Measurements from ENCODE around the gene MME.
"Not testable (repeated sequence)": the region's sequence is repeated elsewhere in the genome, so short reads cannot be mapped to it uniquely, and the experiment has no call there.

MME gene

DNA sequence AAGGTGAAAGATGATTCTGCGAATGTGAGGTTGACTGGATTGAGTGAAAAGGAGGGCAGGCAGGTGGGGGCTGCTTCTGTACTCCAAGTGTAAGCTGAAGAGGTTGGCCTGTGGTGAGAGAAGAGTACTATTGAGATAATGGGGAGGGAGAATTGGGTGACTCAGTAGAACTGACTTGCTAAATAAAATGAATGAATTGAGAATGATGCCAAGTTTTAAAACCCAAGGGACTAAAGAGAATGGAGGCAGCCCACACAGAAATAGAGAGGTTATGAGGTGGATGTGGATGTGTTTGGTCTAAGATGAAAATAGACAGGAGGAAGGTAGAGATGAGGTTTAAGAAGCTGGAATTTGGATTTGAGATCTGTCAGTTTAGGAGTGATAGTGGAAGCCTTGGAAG, 5.9 kb downstream of the MME start:
- no peak for DNase-seq

DNA sequence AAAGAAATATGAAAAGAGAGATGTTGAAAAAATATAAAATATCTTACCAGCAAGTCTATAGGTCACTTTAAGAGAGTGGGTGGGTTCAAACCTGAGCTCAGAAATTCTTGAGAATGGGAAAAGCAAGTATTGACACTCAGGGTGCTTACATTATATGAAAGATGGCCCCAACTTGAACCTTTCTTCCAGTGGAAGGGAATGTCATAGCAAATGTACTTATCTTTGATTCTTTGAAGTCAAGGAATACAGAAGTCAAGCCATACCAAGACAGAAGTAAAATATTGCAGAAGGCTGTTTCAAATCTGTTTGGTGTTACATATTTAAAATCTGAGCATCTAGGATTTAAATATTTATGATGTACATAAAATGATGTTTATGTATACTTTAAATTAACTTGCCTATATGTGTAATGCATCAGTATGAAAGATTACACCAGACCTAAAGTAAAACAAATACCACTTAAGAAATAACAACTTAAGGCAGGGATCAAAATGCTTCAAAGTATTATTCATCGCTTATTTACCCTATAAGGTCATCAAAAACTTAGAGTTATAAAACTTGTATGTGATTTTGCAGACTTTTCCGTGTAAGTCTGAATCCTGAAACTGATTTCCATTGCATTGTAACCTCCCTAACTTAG, 8.7 kb downstream of the MME start:
- no peak for DNase-seq

DNA sequence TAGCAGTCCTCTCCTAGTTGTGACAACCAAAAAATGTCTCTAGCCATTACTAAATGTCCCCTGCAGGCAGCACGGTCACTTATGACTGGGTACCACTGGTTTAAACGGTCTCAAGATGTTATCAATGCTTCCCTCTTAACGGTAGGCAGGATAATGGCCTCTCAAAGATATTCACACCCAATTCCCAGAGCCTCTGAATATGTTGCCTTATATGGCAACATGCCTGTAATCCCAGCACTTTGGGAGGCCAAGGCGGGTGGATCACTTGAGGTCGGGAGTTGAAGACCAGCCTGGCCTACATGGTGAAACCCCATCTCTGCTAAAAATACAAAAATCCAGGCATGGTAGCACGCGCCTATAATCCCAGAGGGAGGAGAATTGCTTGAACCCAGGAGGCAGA, 9.4 kb downstream of the MME start:
- no peak for DNase-seq

DNA sequence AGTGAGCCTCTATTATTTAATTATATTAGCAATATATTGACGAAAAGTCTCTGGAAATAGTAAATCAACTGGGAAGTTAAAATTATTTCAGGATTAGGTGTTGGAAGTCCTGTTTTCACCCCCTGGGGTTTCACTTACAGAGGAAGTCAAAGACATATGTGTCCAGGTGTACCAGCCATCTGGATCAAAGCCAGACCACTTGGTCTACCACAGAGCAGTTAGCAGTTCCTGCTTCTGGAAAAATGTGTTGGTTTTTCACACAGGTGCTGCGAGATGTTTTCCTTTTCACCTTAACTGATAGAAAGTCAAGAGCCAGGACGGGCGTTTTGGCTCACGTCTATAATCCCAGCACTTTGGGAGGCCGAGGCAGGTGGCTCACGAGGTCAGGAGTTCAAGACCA, 13.1 kb downstream of the MME start:
- DNase-seq: no peak

DNA sequence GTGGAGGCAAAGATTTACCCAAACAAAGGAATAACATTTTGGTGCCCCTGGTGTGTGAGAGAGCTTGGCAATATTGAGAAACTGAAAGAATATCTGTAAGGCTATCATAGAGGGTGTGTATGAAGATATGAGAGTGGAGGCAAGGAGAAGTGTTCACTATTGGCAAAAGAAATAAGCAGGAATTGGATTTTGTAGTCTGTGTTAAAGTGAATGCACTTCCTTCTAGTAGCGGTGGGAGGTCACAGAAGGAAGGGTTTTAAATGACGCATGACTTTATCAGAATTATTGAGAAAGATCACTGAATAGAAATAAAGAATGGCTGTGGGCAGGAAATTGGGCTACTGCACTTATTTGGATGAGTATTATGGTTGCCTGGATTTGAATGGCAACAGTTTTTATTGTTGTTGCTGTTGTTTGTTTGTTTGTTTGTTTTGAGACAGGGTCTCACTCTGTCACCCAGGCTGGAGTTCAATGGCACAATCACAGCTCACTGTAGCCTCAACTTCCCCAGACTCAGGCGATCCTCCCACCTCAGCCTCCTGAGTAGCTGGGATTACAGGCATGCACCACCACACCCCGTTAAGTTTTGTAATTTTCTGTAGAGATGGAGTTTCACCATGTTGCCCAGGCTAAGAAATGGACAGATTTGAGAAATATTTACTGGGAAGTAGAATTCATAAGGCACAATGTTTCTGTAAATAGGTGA, 16.3 kb downstream of the MME start:
- no peak for DNase-seq

DNA sequence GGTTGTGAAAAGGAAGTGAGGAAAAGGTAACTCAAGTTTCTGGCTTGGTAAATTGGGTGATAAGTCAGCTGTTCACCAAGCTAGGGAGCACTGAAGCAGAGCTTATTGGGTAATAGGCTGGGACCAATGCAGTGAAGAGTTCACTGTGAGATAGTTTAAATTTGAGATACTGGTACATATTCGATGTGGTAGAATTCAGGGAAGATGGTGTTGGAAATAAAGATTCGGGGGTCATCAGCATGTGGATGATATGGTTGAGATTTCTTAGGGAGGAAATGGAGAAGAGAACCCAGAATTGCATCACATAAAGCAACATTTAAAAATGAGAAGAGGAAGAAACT, 16.9 kb downstream of the MME start:
- no peak for DNase-seq

DNA sequence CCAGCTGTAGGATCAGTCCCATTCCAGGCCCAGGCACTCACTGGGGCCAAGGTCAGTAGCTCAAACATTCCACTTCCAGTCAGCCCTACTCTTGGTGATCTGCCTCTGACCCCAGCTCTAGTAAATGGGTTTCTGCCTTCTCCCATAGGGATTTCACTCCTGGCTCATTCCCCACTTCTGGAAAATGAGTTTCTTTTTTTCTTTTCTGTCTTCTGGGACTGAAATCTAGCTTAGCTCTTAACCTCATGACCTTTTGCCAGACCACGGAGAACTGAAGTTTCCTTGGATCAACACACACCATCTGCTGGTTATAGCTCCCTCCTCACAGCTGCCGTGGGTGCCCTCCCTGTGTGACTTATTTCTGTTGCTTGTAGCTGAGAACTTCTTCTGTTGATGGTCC, 21.3 kb downstream of the MME start:
- no peak for DNase-seq

DNA sequence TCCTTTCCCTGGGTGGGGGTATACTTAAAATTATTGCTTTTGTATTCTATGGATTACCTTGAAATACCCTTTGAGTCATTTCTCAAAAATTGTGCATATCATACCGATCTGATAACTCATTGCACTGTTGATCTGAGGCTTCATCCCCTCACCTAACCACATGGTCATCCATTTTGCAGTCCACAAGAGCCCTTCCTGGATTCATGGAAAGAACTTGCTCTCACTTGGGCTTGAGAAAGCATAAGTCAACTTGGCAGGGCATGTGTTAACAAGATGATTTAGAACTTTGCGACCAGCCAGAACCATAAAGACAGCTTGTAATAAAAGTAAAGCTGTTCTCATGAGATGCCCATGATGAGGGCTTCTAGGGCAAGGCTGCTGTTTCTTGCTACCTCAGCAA, 22.2 kb downstream of the MME start:
- DNase-seq: no peak

DNA sequence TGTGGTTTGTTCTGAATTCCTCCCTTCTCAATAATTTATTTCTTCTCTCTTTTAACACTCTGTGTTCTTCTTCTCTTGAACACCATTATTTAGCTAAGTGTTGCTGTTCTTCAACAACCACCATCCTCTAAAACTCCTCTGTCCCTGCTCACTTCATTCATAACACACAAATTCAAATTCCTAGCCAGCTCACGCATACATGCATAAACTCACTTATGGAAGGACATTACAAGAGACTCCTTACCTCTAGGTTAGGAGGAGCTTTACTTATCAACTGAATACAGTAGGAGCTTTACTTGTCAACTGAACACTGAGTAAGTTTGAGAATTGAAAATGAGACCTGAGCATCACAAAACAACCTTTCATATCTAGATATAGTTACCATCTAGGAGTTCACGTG, 23.6 kb downstream of the MME start:
- no peak for DNase-seq

DNA sequence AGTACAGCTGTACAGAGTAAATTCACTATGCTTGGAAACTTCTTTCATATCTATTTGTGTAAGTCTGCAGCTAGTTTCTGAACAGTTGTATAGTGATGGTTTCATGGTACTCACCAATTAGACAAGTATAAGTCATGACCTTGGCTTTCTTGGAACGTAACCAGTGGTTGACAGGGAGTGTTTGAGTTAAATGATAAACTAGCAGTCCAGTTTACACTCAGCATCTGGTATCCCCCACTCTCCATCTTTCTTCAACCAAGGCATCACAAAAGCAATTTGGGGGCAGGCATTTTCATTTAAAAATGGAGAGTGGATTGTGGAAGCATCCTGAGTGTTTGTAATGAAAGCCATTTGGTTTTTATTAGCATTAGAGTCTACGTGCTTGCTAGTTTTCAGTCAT, 26.0 kb downstream of the MME start:
- no peak for DNase-seq

DNA sequence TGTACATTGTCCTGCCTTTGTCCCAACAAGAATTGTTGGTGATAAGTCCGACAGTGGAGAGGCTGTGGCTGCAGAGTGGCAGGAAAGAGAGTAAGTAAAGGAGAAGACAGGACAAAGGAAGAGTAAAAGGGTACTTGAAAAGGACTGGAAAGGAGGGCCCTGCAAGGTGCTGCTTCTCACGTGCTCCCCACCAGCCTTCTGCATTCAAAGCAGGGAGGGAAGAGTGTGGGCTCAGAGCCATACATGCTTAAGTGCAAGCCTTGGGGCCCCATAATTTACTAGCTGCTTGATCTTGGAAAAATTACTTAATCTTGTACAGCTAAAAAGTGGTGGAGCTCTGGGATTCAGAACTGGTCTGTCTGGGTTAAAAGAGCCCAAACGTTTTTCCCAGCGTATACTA, 29.9 kb downstream of the MME start:
- no peak for DNase-seq

DNA sequence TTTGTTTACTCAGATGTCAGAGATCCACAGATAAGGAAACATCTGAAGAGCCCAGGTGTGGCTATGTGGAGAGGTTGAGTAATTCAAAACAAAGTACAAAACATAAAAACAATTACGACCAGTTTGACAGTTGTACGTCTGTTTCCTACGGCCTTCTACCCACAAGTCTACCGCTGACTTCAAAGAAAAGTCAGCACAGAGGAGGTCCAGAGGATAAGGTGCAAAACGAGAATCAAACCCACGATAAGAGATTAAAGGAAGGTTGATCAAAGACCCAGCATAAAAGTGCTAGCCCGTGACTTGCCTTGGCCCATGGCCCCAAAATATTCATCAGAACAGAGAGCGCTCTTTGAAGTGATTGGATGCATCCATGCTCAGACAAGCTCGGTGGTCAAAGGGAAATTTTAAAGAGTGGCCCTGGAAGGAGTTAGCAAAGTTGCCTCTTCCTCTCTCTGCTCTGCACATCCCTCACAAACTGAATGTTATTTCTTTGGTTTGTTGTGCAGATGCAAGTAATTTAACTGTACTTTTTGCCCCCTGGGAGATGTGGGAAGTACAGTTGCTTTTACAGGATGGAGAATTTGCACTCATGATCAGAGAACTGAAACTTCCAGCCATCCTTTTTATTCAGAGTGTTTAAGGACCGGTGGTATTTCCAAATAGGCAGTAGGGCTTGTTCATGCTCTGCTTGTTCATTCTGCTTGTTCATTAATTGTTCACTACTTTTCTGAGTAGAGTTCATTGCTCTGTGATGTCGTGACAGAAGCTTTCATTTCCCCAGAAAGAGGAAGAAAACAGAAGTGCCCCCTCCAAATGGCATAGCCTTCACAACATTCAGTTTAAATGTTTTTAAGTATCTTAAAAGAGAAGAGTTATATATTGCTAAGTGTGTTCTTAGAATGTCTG, 31.1 kb downstream of the MME start:
- no peak for DNase-seq

DNA sequence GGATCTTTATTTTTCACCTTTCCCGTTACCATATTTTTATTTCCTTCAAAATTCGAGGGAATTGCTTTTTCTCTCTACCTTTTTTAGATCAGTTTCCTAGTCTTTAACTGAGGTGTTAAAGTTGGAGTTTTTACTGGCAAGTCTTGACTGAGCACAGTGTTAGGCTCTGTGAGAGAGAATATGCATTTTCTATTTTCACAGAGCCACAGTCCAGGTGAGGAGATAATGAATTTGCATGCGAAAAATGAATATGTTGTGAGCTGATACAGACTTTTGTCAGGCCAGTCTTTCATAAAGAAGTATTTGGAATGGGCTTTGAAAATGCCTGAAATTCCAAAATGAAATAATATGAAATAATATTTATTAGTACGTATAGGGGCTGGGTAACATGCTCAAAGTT, 31.9 kb downstream of the MME start:
- DNase-seq: no peak

DNA sequence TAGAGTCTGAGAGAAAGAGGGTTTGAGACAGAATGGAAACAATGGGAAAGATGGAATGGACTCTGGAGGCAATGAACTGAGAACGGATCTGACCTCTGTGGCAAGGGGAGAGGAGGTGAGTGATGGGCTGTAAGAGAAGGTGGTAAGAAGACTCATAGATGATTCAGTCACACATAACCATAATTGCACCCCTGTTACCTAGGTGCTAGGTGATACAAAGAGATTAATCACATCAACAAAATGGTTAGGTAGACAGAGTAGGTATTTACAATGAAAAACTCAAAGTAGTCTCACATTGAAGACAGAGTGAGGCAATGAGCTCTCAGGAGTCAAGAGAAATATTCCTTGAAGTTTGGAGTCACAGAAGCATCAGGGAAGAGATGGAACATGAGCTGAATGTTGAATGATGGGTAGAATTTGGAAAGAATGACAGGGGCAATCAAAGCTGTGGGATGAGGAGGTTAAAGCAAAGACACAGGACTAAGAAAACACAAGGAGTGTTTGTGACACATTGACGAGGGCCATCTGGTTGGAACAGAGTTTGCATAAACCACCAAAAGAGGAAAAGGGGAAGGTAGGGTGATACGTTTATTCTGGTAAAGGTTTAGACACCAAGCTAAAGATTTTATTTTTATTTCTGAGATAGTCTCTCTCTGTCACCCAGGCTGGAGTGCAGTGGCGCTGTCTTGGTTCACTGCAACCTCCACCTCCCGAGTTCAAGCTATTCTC, 32.7 kb downstream of the MME start:
- no peak for DNase-seq

DNA sequence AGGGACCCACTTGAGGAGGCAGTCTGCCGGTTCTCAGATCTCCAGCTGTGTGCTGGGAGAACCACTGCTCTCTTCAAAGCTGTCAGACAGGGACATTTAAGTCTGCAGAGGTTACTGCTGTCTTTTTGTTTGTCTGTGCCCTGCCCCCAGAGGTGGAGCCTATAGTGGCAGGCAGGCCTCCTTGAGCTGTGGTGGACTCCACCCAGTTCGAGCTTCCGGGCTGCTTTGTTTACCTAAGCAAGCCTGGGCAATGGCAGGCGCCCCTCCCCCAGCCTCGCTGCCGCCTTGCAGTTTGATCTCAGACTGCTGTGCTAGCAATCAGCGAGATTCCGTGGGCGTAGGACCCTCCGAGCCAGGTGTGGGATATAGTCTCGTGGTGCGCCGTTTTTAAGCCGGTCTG, 44.6 kb downstream of the MME start:
- not testable (repeated sequence) for DNase-seq

DNA sequence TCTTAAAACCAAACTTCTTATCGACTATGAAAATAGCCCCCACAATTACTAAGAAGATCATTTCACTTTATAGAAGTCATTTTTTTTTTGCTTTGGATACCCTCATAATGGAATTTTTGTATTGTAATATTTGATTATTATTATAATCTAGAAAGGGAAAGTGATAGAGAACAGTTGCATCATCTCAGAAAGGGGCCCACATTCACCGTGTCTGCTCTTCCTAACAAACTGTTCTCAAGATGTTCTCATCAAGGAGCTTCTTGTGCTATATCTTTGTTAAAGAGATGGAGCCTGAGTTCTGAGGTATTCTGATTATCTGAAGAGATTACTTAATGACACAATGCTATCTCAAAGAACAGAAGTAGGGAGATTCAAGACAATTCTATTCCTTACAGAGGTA, 49.3 kb downstream of the MME start:
- DNase-seq: no peak

DNA sequence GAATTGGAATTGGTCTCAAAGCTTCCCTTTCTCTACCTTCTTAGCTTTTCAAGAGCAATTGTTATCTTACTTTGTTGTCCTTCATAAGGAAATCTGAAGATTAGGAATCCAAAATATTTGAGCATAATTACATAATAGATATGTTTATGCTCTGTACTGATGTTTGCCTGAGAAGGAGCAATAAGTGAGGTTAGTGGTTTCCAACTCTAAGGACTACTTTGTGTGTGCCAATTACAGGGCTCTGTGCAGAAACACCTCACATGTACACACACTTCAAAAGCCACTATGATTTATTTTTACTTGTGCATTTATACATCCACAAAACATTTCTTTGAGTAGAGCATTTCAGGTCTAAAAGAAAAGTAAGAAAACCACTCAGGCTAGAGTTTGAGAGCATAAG, 49.9 kb downstream of the MME start:
- no peak for DNase-seq

DNA sequence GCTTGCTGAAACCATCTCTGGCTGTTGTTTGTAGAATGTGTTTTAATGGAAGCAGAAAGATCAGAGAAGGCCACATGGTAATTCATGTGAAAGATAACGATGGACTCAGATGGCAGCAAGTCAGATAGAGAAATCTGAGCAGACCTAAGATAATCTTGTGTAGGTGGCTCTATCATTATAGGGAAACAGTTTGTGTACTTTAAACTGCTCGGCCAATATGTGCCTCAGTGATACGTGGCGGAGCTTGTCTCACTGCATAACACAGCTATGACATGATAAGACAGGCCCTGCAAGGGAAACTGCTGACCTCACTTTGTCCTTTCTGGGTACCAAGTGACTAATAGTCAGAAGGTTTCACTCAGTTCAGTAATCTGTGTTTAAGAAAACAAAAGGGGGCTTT, 51.0 kb downstream of the MME start:
- DNase-seq: no peak

DNA sequence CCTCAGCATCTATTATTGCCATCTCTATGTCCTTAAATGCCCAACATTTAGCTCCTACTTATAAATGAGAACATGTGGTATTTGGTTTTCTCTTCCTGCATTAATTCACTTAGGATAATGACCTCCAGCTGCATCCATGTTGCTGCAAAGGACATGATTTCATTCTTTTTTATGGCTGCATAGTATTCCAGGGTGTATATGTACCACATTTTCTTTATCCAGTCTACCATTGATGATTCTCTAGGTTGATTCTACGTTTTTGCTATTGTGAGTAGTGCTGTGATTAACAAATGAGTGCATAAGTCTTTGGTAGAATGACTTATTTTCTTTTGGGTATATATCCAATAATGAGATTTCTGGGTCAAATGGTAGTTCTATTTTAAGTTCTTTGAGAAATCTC, 54.2 kb downstream of the MME start:
- DNase-seq: not testable (repeated sequence)

DNA sequence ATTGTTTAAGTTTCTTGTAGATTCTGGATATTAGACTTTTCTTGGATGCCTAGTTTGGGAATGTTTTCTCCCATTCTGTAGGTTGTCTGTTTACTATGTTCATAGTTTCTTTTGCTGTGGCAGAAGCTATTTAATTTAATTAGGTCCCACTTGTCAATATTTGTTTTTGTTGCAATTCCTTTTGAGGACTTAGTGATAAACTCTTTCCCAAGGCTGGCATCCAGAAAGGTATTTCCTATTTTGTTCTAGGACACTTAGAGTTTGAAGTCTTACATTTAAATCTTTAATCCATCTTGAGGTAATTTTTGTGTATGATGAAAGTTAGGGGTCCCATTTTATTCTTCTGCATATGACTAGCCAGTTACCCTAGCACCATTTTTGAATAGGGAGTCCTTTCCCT, 54.9 kb downstream of the MME start:
- DNase-seq: no peak

DNA sequence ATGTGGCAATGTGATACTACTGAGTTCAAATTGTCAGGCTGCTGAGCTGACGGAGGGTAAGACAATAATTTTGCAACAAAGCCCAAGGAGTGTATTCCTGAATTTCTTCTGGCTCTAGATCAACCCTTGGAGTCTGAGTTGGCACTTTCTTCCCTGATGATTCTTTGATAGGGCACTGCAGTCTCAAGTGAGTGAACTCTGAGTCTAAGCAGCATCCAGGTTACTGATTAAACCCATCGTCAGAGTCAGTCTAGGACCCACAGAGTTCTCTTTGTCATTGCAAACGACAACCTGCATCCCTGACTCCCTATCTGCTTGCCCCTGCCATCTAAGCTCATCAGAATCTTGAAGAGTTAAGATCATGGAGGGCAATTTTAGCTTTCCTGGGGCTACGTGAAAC, 58.6 kb downstream of the MME start:
- DNase-seq: no peak

DNA sequence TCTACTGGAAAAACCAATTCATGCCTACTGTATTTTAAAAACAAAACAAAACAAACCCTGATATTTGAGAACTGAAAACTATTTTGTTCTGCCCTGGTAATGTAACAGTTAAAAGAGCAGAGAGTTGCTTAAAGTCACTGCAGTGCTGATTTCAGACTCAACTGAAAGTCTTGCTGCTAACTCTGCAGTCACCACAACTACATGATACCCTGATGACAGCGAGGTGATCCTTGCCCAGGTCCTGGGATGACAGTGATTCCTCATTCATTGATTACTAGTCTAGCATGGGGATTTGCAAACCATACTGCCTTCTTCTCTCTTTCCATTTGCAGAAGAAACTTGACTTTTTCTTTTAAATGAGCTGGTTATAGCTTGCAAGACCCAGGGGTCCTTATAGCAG, 67.5 kb downstream of the MME start:
- no peak for DNase-seq

DNA sequence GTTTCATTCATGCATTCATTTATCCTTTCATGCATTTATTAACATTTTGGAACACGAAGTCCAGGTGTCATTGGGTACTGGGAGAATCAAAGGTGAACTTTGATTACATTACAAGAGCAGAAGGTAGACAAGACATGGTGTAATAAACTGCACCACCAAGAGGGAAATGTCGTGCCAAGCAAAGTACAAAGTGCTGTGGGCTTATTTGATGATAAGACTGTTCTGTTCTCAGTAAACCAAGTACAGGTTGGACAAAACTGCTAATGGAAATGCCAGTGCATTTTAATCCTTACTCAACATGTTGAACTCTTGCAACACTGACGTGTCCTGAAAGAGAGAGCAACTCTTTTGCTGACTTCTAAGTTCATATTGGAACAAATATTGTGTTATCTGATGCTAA, 69.4 kb downstream of the MME start:
- DNase-seq: no peak

Data from NCI-H446 (cell line).